DMS53 treated with DMSO at 0.1 percent for 48 hours (cell line): ENCODE measurements around the gene RPUSD4.

Experiments
- DNase-seq: peaks from one replicate; lab custom pipeline; 2025; ENCODE audit not compliant: unreplicated experiment; lab: John Stamatoyannopoulos, UW

RPUSD4 gene

GRCh38 chr11:126212089-126212660 is 725 bp upstream of the RPUSD4 start:
- DNase-seq, result no peak

- DNase-seq, result no peak
Observed at GRCh38 chr11:126210871-126211235, 597 bp downstream of the RPUSD4 start.

GRCh38 chr11:126207896-126208295 is 3.6 kb downstream of the RPUSD4 start:
- no peak for DNase-seq

GRCh38 chr11:126205359-126205758 is 6.1 kb downstream of the RPUSD4 start:
- no peak for DNase-seq

- no peak for DNase-seq
Observed at GRCh38 chr11:126202646-126203359, 8.6 kb downstream of the RPUSD4 start.

- DNase-seq, result no peak
Observed at GRCh38 chr11:126198648-126199047, 12.8 kb downstream of the RPUSD4 start.

GRCh38 chr11:126197277-126197939 is 14.0 kb downstream of the RPUSD4 start:
- DNase-seq, result no peak

GRCh38 chr11:126195119-126195518 is 16.3 kb downstream of the RPUSD4 start:
- DNase-seq, result no peak

GRCh38 chr11:126194121-126194543 is 17.3 kb downstream of the RPUSD4 start:
- DNase-seq, result peak; percentile 56

GRCh38 chr11:126193038-126193478 is 18.4 kb downstream of the RPUSD4 start:
- DNase-seq, result no peak

- DNase-seq, result no peak
Observed at GRCh38 chr11:126192361-126192760, 19.1 kb downstream of the RPUSD4 start.

- DNase-seq, result no peak
Observed at GRCh38 chr11:126191379-126192073, 19.9 kb downstream of the RPUSD4 start.

GRCh38 chr11:126190792-126191191 is 20.7 kb downstream of the RPUSD4 start:
- no peak for DNase-seq

- DNase-seq, result no peak
Observed at GRCh38 chr11:126189109-126189929, 22.1 kb downstream of the RPUSD4 start.

- DNase-seq, result no peak
Observed at GRCh38 chr11:126188332-126189108, 22.9 kb downstream of the RPUSD4 start.

- DNase-seq, result no peak
Observed at GRCh38 chr11:126186708-126187529, 24.5 kb downstream of the RPUSD4 start.

GRCh38 chr11:126186025-126186698 is 25.3 kb downstream of the RPUSD4 start:
- no peak for DNase-seq

GRCh38 chr11:126185259-126186024 is 26.0 kb downstream of the RPUSD4 start:
- DNase-seq, result no peak
